Stomach (tissue), 9 donors: Measurements from ENCODE around the gene STPG2. TPM values are rescaled to one million over a fixed set of nuclear protein-coding genes. Genes with fewer than 3 reads are reported as not detected.

Experiments
- DNase-seq, 2 donors: peaks; one replicate each; pipeline versions ENCODE4 v3.0.0 to v3.0.0-alpha.2; 2013 to 2019
- H3K27ac ChIP-seq, 5 donors: fragments of 200-600 bp in 4 of 5; sonication (generic) in 4 of 5; one replicate each; pipeline ENCODE4 v1.5.1; 2013 to 2019; ENCODE audit warnings: mild to moderate bottlenecking in 1 of 5, moderate library complexity in 1 of 5
- H3K27me3 ChIP-seq, 3 donors: fragments of 200-600 bp; sonication (generic); one replicate each; pipeline ENCODE4 v1.5.1; 2017 to 2019; ENCODE audit warnings: mixed run types in 1 of 3
- H3K36me3 ChIP-seq, 4 donors: fragments of 200-600 bp; sonication (generic); 1 replicate in 3 of 4; 2 replicates in 1 of 4; pipeline ENCODE4 v1.5.1; 2016 to 2019
- H3K4me1 ChIP-seq, 4 donors: fragments of 200-600 bp; sonication (generic); one replicate each; pipeline ENCODE4 v1.5.1; 2016 to 2019
- H3K4me3 ChIP-seq, 4 donors: fragments of 200-600 bp; sonication (generic) in 3 of 4; one replicate each; pipeline ENCODE4 v1.5.1; 2016 to 2019; ENCODE audit warnings: mild to moderate bottlenecking in 1 of 4
- H3K9me3 ChIP-seq, 4 donors: fragments of 200-600 bp; sonication (generic); one replicate each; pipeline ENCODE4 v1.5.1; 2016 to 2019
- CTCF ChIP-seq, 7 experiments: fragments of 450-650 bp in 4 of 7; fragments of 200-600 bp in 3 of 7; sonication (generic) in 3 of 7; IDR thresholded peaks; one replicate each; pipeline ENCODE4 v1.5.1; 2016 to 2019; ENCODE audit warnings: antibody characterized with exemption in 7 of 7, control low read depth in 2 of 7, mild to moderate bottlenecking in 1 of 7
- EP300 ChIP-seq: sonication (generic); formaldehyde crosslinking; IDR thresholded peaks from one replicate; pipeline ENCODE4 v1.6.1; 2017; ENCODE audit warnings: antibody characterized with exemption
- POLR2A ChIP-seq, 4 donors: fragments of 450-650 bp; IDR thresholded peaks; one replicate each; pipeline ENCODE4 v1.6.1; 2016; ENCODE audit warnings: antibody characterized with exemption in 4 of 4, control low read depth in 2 of 4, mild to moderate bottlenecking in 1 of 4, moderate library complexity in 1 of 4
- POLR2AphosphoS5 ChIP-seq, 3 donors: sonication (generic); formaldehyde crosslinking; IDR thresholded peaks; one replicate each; pipeline ENCODE4 v1.6.1; 2016; ENCODE audit warnings: antibody characterized with exemption in 3 of 3
- WGBS, 5 donors: extraction: QIAGEN DNeasy Blood & Tissue Kit in 3 of 5; methylation state at CpG; one replicate each; pipeline versions ENCODE4 v1.1.5 to v1.1.7; 2013 to 2018; 5-methylcytosine and 5-hydroxymethylcytosine counted together
- intact Hi-C: fragments of 100-400 bp; cut with DNase I; formaldehyde crosslinking; loops from one replicate; pipeline ENCODE4 v1.15.1; 2023; ENCODE audit warnings: low total_unique reads
- polyA plus RNA-seq, 3 donors: library from polyadenylated mRNA; stranded (reverse); fragments of 200-250 nt; gene quantifications; one replicate each; pipeline ENCODE4 v1.2.3, GENCODE V29; 2013
- total RNA-seq, 5 donors: library from RNA; depleted of rRNA; stranded (reverse); fragments of >200 nt; gene quantifications; one replicate each; pipeline versions ENCODE4 v1.1.0 to v1.2.3, GENCODE V29; 2014 to 2016
- donor health status: healthy with polysubstance abuse.
- donor health status: Bipolar disorder and iron deficiency.
- donor health status: healthy.

STPG2 gene
- total and polyA plus RNA-seq, 8 donors = 0.05 to 0.89 (median 0.49) TPM; not detected in 4

- Histone ChIP-seq H3K27ac (no peak overlapping the region), H3K27me3 (no peaks in the 10 kb centered on the region), H3K4me1 (no peaks in the 10 kb centered on the region), H3K4me3 (no peak overlapping the region), H3K9me3 (peaks cover 0 to 4% (median 0%) of the 10 kb centered on the region in 4 donors), H3K36me3 (no peaks in the 10 kb centered on the region)
- intact Hi-C loops = no loop called here
- TF ChIP-seq CTCF (IDR thresholded peaks at IDR 0.05) (no peak), POLR2AphosphoS5 (IDR thresholded peaks at IDR 0.05) (no peak), EP300 (no peak), POLR2A (IDR thresholded peaks at IDR 0.05) (no peak)
- peak in 1 of 2 donors; percentile 3 for DNase-seq
- 20 to 33% (median 23%) methylated on average over 1 of the region's 1 CpG for WGBS, 5 donors
Measured at GRCh38 chr4:97762115-97762512, 381.2 kb downstream of the STPG2 start.

GRCh38 chr4:97761445-97762114 is 381.7 kb downstream of the STPG2 start:
- Histone ChIP-seq H3K4me3 (no peak overlapping the region), H3K9me3 (peaks cover 0 to 5% (median 0%) of the 10 kb centered on the region in 4 donors), H3K27me3 (no peaks in the 10 kb centered on the region), H3K4me1 (no peaks in the 10 kb centered on the region), H3K36me3 (no peaks in the 10 kb centered on the region), H3K27ac (no peak overlapping the region)
- no peak for TF ChIP-seq CTCF (IDR thresholded peaks at IDR 0.05)
- no peak for TF ChIP-seq POLR2AphosphoS5 (IDR thresholded peaks at IDR 0.05)
- no peak for TF ChIP-seq POLR2A (IDR thresholded peaks at IDR 0.05)
- no peak for TF ChIP-seq EP300
- WGBS, 5 donors = 42 to 59% (median 57%) methylated on average over 2 of the region's 2 CpGs
- DNase-seq = peak in 1 of 2 donors; percentile 7
- intact Hi-C loops = no loop called here

DNA sequence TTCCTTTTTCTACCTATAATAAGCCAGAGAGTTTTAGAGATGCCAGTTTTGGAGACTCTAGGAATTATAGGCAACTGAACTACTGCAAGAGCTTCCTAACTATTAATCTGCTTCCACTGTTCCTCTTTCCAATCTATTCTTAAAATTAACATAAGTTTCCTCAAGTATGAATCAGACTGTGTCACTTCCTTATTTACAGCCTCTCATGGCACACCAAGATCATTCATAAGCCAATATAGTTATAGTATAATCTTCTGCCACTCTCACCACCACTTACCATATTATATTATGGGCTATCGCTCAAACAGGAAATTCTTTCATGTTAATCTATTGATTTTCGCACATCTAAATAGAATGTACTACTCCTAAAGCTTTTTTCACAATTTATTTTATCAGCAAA is 383.5 kb downstream of the STPG2 start:
- Histone ChIP-seq H3K4me1 (no peaks in the 10 kb centered on the region), H3K27me3 (no peaks in the 10 kb centered on the region), H3K4me3 (no peak overlapping the region), H3K36me3 (no peaks in the 10 kb centered on the region), H3K9me3 (peaks cover 0 to 9% (median 0%) of the 10 kb centered on the region in 4 donors), H3K27ac (no peak overlapping the region)
- intact Hi-C loops = no loop called here
- WGBS, 5 donors = 82 to 90% (median 86%) methylated on average over 2 of the region's 2 CpGs
- no peak for DNase-seq
- TF ChIP-seq POLR2AphosphoS5 (IDR thresholded peaks at IDR 0.05) (no peak), POLR2A (IDR thresholded peaks at IDR 0.05) (no peak), EP300 (no peak), CTCF (IDR thresholded peaks at IDR 0.05) (no peak)

DNA sequence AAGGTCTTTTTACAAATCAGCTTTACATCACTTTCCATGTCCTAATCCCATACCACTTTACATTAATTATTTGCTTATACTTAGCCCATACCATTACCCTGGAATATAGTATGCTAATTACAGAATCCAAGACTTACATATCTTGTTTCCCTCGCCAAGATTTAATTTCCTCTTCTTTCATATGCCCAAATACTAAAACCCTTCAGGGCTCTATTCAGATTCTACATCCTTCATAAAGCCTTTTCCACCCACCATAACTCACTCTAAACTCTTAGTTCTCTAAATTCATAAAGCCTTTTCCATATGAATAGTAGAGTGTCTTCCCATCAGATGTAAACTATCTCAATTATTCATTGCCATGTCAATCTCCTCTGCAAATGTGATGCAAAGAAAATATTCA is 390.7 kb downstream of the STPG2 start:
- Histone ChIP-seq H3K27me3 (no peaks in the 10 kb centered on the region), H3K4me1 (no peaks in the 10 kb centered on the region), H3K36me3 (no peaks in the 10 kb centered on the region), H3K27ac (no peak overlapping the region), H3K9me3 (peaks cover 0 to 4% (median 0%) of the 10 kb centered on the region in 4 donors), H3K4me3 (no peak overlapping the region)
- 70 to 81% (median 79%) methylated on average over 1 of the region's 1 CpG for WGBS, 5 donors
- intact Hi-C loops = no loop called here
- TF ChIP-seq CTCF (IDR thresholded peaks at IDR 0.05) = no peak
- TF ChIP-seq EP300 = no peak
- TF ChIP-seq POLR2AphosphoS5 (IDR thresholded peaks at IDR 0.05) = no peak
- TF ChIP-seq POLR2A (IDR thresholded peaks at IDR 0.05) = no peak
- DNase-seq = no peak
